PFSK-1 (cell line): Measurements from ENCODE around the gene DHPS.

Source experiments
- FOXP2 ChIP-seq: optimal IDR thresholded peaks from 2 replicates; pipeline ENCODE3; 2011; ENCODE audit warnings: borderline replicate concordance, control low read depth, inconsistent platforms; ENCODE audit not compliant: insufficient read depth; ENCODE audit errors: extremely low read length, extremely low read depth
- POLR2AphosphoS5 ChIP-seq: IDR thresholded peaks from 2 replicates; pipeline ENCODE4 v1.6.1; 2012; ENCODE audit warnings: low read depth, mild to moderate bottlenecking, control low read depth, low read length, moderate library complexity
- SIN3A ChIP-seq: IDR thresholded peaks from 2 replicates; pipeline ENCODE4 v1.6.1; 2012; ENCODE audit warnings: mild to moderate bottlenecking, low read length, moderate library complexity, borderline replicate concordance; ENCODE audit not compliant: insufficient read depth
- TAF1 ChIP-seq: IDR thresholded peaks from 2 replicates; pipeline ENCODE4 v1.6.1; 2012; ENCODE audit warnings: low read length, control low read depth, borderline replicate concordance; ENCODE audit not compliant: insufficient read depth
- TF ChIP-seq, protein P1 (sequence below), 2 experiments: IDR thresholded peaks; 2 replicates each; pipeline versions ENCODE4 v1.6.1 to v1.8.0; 2011 to 2012; ENCODE audit warnings: low read depth in 2 of 2, low read length in 2 of 2, control low read depth in 1 of 2, inconsistent platforms in 1 of 2, mild to moderate bottlenecking in 1 of 2, moderate library complexity in 1 of 2; ENCODE audit not compliant: insufficient read depth in 1 of 2

The DHPS gene

GRCh38 chr19:12626958-12627357, 54.7 kb downstream of the DHPS start:
- no peak for TF ChIP-seq POLR2AphosphoS5
- TF ChIP-seq SIN3A: no peak
- TF ChIP-seq FOXP2: no peak
- no peak for TF ChIP-seq TAF1
- TF ChIP-seq, protein P1, sequence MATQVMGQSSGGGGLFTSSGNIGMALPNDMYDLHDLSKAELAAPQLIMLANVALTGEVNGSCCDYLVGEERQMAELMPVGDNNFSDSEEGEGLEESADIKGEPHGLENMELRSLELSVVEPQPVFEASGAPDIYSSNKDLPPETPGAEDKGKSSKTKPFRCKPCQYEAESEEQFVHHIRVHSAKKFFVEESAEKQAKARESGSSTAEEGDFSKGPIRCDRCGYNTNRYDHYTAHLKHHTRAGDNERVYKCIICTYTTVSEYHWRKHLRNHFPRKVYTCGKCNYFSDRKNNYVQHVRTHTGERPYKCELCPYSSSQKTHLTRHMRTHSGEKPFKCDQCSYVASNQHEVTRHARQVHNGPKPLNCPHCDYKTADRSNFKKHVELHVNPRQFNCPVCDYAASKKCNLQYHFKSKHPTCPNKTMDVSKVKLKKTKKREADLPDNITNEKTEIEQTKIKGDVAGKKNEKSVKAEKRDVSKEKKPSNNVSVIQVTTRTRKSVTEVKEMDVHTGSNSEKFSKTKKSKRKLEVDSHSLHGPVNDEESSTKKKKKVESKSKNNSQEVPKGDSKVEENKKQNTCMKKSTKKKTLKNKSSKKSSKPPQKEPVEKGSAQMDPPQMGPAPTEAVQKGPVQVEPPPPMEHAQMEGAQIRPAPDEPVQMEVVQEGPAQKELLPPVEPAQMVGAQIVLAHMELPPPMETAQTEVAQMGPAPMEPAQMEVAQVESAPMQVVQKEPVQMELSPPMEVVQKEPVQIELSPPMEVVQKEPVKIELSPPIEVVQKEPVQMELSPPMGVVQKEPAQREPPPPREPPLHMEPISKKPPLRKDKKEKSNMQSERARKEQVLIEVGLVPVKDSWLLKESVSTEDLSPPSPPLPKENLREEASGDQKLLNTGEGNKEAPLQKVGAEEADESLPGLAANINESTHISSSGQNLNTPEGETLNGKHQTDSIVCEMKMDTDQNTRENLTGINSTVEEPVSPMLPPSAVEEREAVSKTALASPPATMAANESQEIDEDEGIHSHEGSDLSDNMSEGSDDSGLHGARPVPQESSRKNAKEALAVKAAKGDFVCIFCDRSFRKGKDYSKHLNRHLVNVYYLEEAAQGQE (IDR thresholded peaks at IDR 0.05; ENCODE audit: insufficient read depth in 1 of 2, low read depth in 2 of 2, low read length in 2 of 2): no peak
